OCI-LY7 (cell line): ENCODE measurements around the gene MIA2.

Experiments
- CTCF ChIP-seq: fragments of 200-600 bp; sonication (generic); conservative IDR thresholded peaks from 2 replicates; pipeline ENCODE4 v1.5.1; 2014; ENCODE audit warnings: mild to moderate bottlenecking, antibody characterized with exemption, low read length, moderate library complexity, mixed read lengths
- EZH2phosphoT487 ChIP-seq: fragments of 200-600 bp; sonication (generic); IDR thresholded peaks from 2 replicates; pipeline ENCODE4 v1.6.1; 2018; ENCODE audit warnings: low read depth, borderline replicate concordance, mild to moderate bottlenecking, mixed run types, antibody characterized with exemption, low read length, moderate library complexity, mixed read lengths

GRCh38 chr14:39258782-39259545, 25.2 kb downstream of the MIA2 start:
- TF ChIP-seq CTCF (no peak), EZH2phosphoT487 (no peak)
